Ishikawa (cell line): ENCODE results near the gene SV2C.

Source experiments
- CEBPB ChIP-seq: IDR thresholded peaks from 2 replicates; pipeline ENCODE4 v1.6.1; 2012
- CREB1 ChIP-seq: IDR thresholded peaks from 2 replicates; pipeline ENCODE4 v1.6.1; 2012; ENCODE audit warnings: low read depth
- EGR1 ChIP-seq: IDR thresholded peaks from 2 replicates; pipeline ENCODE4 v1.6.1; 2012
- EP300 ChIP-seq: IDR thresholded peaks from 2 replicates; pipeline ENCODE4 v1.6.1; 2012; ENCODE audit warnings: borderline replicate concordance
- FOXM1 ChIP-seq: IDR thresholded peaks from 2 replicates; pipeline ENCODE4 v1.6.1; 2012; ENCODE audit warnings: low read depth, borderline replicate concordance
- MAX ChIP-seq: IDR thresholded peaks from 2 replicates; pipeline ENCODE4 v1.6.1; 2012
- NFIC ChIP-seq: IDR thresholded peaks from 2 replicates; pipeline ENCODE4 v1.6.1; 2012
- RAD21 ChIP-seq: IDR thresholded peaks from 2 replicates; pipeline ENCODE4 v1.6.1; 2012; ENCODE audit warnings: low read depth
- REST ChIP-seq: IDR thresholded peaks from 2 replicates; pipeline ENCODE4 v1.6.1; 2012; ENCODE audit warnings: low read depth, mild to moderate bottlenecking
- TCF12 ChIP-seq: IDR thresholded peaks from 2 replicates; pipeline ENCODE4 v1.6.1; 2012; ENCODE audit warnings: low read depth
- TEAD4 ChIP-seq: IDR thresholded peaks from 2 replicates; pipeline ENCODE4 v1.6.1; 2012
- USF1 ChIP-seq: IDR thresholded peaks from 2 replicates; pipeline ENCODE4 v1.6.1; 2012
- YY1 ChIP-seq: IDR thresholded peaks from 2 replicates; pipeline ENCODE4 v1.6.1; 2012; ENCODE audit warnings: low read depth
- ZBTB7A ChIP-seq: IDR thresholded peaks from 2 replicates; pipeline ENCODE4 v1.6.1; 2012; ENCODE audit warnings: low read depth

Gene SV2C

GRCh38 chr5:76325876-76326491 is 242.8 kb downstream of the SV2C start:
- TF ChIP-seq EGR1 (no peak), NFIC (no peak), ZBTB7A (no peak), YY1 (no peak), MAX (no peak), USF1 (no peak), TEAD4 (no peak), TCF12 (no peak)

GRCh38 chr5:76326577-76327302 is 243.6 kb downstream of the SV2C start:
- TF ChIP-seq RAD21 (no peak), TEAD4 (no peak), YY1 (no peak), REST (no peak), EP300 (no peak), EGR1 (no peak)

- TF ChIP-seq CREB1 (no peak), MAX (no peak)
These were observed 246.2 kb downstream of the SV2C start for GRCh38 chr5:76329346-76329745.

- TF ChIP-seq FOXM1 (no peak), USF1 (no peak), EP300 (no peak), TEAD4 (no peak)
These were observed 247.9 kb downstream of the SV2C start for GRCh38 chr5:76331126-76331525.

GRCh38 chr5:76332102-76332501 is 248.9 kb downstream of the SV2C start:
- TF ChIP-seq TCF12 (no peak), YY1 (no peak), FOXM1 (no peak), ZBTB7A (no peak), CEBPB (no peak), NFIC (no peak)

- TF ChIP-seq FOXM1, result no peak
- TF ChIP-seq CEBPB, result no peak
- TF ChIP-seq YY1, result no peak
- no peak for TF ChIP-seq ZBTB7A
- no peak for TF ChIP-seq EP300
- TF ChIP-seq EGR1, result no peak
These were observed 249.5 kb downstream of the SV2C start for GRCh38 chr5:76332611-76333205.

GRCh38 chr5:76333571-76333970 is 250.4 kb downstream of the SV2C start:
- no peak for TF ChIP-seq TEAD4
- TF ChIP-seq REST, result no peak
- no peak for TF ChIP-seq EGR1
- no peak for TF ChIP-seq CEBPB
- no peak for TF ChIP-seq MAX
- TF ChIP-seq FOXM1, result no peak
- no peak for TF ChIP-seq EP300
- TF ChIP-seq RAD21, result no peak
